Endometrial microvascular endothelial cells (primary cell): ENCODE data around the gene OR2A14. TPM values are rescaled to one million over a fixed set of nuclear protein-coding genes. Genes with fewer than 3 reads are reported as not detected.
"Not testable (repeated sequence)": the region's sequence is repeated elsewhere in the genome, so short reads cannot be mapped to it uniquely, and the experiment has no call there.

Experiments
- in situ Hi-C: cut with HindIII; loops from 2 replicates; pipeline ENCODE4 v1.10.0; 2017; ENCODE audit warnings: low sequenced_read_pairs, low pct_unique_long_range_greater_than_20kb; ENCODE audit errors: inconsistent ontology term
- total RNA-seq: library from RNA; depleted of rRNA; stranded (reverse); fragments of >200 nt; gene quantifications from one replicate; pipeline ENCODE4 v1.2.3, GENCODE V29; 2015; ENCODE audit errors: inconsistent ontology term

Gene OR2A14, protein sequence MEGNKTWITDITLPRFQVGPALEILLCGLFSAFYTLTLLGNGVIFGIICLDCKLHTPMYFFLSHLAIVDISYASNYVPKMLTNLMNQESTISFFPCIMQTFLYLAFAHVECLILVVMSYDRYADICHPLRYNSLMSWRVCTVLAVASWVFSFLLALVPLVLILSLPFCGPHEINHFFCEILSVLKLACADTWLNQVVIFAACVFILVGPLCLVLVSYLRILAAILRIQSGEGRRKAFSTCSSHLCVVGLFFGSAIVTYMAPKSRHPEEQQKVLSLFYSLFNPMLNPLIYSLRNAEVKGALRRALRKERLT
- not detected for total RNA-seq

DNA sequence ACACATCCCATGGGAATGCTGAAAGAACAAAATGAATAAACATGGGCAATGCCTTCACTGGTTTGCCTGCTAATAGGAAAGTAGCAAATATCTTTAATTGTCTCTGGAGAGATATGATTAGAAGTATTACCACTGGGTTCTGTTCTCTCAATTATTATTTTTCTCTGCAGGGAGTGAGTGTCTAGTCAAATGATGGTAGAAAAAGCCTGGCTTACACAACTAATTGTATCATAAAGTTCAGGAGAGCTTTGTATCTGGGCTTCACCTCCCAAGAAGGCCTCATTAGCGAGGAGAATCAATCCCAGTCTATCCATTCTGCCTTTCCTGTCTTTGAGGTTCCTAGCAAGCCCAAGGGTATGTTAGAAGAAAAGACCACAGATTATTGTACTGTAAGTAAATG lies at the start of gene OR2A14:
Gene OR2A14 (plus strand): TSS at position 301 of the 400 bp plus-strand sequence. CDS start 5,937 bp downstream, outside the sequence.
- in situ Hi-C loops, result no loop called here

DNA sequence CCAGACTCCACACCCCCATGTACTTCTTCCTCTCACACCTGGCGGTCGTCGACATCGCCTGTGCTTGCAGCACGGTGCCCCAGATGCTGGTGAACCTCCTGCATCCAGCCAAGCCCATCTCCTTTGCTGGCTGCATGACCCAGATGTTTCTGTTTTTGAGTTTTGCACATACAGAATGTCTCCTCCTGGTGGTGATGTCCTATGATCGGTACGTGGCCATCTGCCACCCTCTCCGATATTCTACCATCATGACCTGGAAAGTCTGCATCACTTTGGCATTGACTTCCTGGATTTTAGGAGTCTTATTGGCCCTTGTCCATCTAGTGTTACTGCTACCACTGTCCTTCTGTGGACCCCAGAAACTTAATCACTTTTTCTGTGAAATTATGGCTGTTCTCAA lies 48.6 kb upstream of the OR2A14 start:
- in situ Hi-C loops, result no loop called here

DNA sequence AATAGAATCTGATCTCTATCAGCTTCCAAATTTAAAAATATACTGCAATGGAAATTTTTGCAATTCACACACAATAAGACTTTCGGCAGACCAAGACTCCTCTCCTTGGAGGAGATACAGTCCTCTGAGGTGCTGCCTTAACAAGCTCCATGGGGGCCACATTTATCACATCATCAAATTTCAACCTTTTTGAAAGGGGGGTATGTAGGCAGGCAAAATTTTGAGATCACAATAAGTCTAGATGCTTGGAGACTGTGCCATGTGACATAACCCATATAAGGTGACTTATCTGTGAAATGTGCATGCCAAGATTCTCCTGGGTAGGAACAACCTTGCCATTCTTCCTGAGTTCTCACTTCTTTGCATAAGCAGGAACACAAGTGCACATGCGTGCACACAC lies 37.0 kb upstream of the OR2A14 start, which contains the start of gene OR2A12:
Gene OR2A12 (plus strand): TSS at position 301 of the 400 bp plus-strand sequence. CDS start 8,830 bp downstream, outside the sequence.
- in situ Hi-C loops, result no loop called here

DNA sequence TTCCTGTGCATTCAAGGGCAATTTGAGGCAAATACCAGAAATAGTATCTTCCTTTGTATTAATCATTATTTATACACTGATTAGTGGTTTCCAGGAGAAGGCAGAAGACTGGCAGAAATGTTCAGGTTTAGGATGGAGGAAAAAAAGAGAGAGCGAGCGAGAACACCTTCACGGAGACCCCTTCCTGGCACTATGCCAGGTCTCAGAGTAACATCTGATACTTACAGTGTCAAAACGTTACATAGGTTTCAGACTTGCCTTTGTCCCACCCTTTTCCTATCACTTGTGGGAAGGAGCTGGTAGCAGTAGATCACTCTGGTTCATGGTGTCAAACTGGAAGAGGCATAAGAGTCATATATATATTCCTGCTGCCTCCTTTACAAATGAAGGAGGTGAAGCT lies 36.2 kb upstream of the OR2A14 start:
- in situ Hi-C loops, result no loop called here

DNA sequence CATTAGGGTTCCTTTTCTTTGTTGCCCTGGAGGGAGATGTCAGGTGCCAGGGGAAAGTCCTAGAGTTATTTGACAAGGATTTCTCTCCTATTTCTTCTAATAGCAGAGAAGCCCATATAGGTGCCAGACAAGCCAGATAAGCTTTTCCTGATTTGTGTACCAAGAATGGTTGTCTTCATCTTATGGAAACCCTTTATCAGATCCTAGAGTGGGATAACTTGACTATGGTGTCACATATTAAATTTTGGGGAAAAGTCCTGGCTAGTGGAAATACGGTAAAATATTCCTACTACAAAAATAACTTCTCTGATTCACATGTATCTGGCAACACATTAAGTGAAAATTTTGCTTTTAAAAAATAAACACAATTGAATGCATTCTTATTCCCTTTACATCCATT lies 35.7 kb upstream of the OR2A14 start:
- in situ Hi-C loops, result no loop called here

DNA sequence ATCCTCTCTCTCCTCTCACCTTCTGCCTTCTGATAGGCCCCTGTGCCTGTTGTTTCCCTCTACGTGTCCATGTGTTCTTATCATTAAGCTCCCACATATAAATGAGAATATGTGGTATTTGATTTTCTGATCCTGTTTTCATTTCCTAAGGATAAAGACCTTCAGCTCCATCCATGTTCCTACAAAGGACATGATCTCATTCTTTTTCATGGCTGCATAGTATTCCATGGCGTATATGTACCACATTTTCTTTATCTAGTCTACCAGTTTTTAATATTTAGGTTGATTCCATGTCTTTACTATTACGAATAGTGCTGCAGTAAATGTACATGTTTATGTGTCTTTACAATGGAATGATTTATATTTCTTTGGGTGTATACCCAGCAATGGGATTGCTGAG lies 32.3 kb upstream of the OR2A14 start:
- in situ Hi-C loops, result no loop called here

DNA sequence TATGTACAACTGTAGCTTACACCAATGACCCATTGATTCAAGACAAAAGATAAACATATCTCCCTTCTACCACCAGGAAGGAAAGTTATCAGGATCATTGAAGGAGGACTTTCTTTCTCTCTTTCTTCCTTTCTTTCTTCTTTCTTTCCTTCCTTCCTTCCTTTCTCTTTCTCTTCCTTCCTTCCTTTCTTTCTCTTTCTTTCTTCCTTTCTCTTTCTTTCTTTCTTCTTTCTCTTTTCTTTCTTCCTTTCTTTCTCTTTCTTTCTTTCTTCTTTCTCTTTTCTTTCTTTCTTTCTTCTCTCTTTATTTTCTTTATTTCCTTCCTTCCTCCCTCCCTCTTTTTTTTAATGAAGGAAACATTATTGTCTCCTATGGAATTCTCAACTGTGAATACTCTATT lies 24.2 kb upstream of the OR2A14 start:
- in situ Hi-C loops, result no loop called here

DNA sequence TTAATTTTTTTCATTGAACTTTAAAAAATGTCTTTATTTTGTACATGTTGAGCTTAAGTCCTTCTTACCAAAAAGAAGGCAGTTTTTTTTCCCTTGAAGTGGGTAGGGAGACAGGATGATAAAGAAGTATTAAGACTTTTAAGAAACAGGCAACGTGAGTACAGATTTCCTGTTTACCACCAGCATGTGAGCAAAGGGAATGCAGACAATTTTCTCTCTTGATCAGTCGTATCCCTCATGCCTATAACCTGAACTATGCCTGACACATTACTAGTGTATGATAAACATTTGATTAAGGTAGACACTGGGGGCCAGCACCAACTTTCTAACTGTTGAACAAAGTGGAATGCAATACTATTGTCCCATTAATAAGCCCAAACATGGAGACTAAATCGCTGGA lies 22.4 kb upstream of the OR2A14 start:
- in situ Hi-C loops, result no loop called here

DNA sequence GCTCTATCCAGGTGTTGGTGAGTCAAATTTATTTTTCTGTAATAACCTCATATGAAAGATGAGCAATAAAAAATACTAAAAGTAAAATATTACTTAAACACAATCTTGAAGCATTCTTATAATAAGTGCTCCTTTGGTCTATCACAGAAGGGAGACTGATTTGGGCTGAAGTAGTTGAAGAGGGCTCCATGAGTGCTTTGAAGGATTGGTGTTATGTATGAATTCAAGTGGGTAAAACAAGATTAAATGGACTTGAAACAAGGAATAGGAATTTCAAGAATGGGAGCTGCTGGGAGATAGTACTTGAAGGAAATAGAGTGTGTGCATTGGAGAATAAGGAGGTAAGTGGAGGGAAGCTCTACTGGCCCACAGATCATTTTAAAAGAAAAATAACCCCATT lies 20.9 kb upstream of the OR2A14 start:
- in situ Hi-C loops, result no loop called here

DNA sequence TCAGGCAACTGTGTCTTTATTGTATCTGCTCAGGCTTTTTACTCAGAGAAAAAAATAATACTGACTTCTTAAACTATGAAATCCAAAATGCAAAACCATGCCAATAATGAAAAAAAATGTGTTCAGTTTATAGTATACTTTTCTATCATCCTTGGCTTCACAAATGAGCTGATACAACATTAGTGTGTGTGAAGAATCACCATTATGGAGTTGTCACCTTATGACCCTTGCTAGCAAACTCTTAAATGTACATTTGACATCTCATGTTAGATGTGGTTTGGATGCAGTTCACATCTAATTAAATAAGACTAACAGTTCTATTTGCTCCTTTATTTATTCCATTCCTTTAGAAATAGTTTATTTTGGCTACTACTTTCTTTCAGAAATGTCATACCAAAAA lies 17.8 kb upstream of the OR2A14 start:
- in situ Hi-C loops, result no loop called here

DNA sequence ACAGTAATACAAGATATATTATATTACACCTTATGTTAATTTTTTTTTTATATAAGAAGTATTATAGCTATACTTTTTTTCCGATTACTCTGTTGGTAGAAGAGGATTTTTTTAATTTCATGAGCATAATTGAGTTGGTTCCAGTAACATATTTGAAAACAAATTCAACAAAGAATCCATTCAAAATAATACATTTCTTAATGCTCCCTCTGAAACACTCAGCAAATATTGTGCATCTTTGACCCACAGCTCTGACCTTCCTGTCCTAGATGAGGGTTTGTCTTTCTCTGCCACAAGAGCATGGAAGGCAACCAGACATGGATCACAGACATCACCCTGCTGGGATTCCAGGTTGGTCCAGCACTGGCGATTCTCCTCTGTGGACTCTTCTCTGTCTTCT lies 13.7 kb upstream of the OR2A14 start, which contains the start of gene OR2A2:
Gene OR2A2 (plus strand): TSS at position 301 of the 400 bp plus-strand sequence. CDS start 0 bp downstream, at position 301.
- in situ Hi-C loops, result no loop called here

DNA sequence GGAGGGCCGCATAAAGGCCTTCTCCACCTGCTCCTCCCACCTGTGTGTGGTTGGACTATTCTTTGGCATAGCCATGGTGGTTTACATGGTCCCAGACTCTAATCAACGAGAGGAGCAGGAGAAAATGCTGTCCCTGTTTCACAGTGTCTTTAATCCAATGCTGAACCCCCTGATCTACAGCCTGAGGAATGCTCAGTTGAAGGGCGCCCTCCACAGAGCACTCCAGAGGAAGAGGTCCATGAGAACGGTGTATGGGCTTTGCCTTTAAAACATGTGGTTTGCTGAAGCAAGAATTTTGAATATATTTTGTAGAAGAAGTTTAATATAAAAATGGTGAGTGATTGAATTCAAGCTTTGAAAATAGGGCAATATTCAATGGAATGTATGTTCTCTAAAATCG lies 12.7 kb upstream of the OR2A14 start:
- in situ Hi-C loops, result no loop called here

DNA sequence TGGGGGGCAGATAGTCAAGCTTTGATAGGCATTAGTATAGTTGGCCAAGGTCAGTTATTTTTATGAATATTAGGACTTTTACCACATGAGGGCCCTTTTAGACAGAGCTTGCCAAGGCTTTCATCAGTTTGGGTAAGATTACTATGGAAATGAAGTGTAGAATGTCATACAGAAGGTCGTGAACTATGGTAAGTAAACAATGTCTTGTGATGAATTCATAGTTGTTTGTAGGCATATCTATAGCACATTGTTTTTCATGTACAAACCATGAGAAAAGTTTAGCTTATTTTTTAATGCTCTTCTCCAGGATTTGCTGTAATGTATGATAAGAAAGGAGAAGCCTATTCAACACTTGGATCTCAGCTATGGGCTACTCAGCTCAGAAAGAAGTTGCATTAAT lies 9.3 kb upstream of the OR2A14 start:
- in situ Hi-C loops, result no loop called here

DNA sequence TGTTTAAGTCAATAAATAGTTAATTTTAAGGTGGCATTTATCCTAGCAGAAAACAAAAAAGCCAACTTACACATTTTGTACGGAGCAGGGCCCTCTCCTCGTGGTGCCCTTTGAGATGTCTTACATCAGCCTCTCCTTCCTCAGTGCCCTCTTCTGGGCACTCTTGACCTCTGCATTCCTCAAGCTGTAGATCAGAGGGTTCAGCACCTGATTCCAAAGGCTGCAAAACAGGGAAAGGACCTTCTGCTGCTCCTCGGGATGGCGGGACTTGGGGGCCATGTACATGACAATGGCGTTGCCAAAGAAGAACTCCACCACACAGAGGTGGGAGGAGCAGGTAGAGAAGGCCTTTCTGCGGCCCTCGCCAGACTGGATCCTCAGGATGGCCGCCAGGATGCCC lies 4.6 kb upstream of the OR2A14 start:
- in situ Hi-C loops, result no loop called here

DNA sequence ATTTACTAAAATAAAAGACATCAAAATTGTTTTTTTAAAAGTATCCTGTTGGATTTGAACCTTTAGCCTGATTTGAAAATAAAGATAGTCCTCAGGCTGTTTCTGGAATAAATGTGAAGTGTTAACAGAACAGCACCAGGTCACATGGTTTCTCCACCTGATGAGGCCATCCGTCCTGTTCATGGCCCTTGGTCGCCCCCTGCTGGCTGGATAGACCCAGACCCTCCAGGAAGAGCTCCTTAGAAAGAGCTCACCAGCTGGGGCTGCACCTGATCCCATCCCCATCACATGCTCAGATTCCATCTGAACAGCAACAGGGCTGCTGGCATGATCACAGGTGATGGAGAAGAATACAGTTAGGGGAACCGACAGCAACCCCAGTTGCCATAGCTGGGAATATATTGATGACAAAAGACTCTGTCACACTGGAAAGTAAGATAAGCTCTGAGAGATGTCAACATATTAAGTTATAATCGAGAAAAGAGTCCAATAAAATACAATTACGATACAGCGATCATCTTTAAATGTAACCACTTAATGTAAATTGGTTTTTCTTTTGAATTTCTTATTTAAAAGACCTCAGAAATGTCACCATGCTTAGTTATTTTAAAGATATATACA lies 4.8 kb downstream of the OR2A14 start:
- in situ Hi-C loops, result no loop called here

DNA sequence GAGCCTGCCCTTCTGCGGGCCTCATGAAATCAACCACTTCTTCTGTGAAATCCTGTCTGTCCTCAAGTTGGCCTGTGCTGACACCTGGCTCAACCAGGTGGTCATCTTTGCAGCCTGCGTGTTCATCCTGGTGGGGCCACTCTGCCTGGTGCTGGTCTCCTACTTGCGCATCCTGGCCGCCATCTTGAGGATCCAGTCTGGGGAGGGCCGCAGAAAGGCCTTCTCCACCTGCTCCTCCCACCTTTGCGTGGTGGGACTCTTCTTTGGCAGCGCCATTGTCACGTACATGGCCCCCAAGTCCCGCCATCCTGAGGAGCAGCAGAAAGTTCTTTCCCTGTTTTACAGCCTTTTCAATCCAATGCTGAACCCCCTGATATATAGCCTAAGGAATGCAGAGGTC lies 6.6 kb downstream of the OR2A14 start:
- in situ Hi-C loops, result not testable (repeated sequence)

DNA sequence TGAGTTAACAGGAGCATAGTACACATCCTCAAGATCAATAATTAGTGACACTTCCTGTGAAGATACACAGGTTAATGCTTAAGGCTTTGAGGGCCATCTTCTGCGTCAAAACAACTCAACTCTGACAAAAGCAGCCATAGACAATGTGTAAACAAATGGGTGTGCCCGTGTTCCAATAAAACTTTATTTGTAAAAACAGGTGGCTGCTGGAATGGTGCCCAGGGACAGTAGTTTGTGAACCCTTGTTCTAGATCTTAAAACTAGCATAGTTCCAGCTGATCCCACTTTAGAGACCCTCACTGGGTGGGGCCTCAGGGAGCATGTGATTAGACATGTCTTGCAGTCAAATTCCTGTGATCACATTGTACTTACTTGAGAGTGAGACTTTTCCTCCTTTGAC lies 7.8 kb downstream of the OR2A14 start:
- in situ Hi-C loops, result no loop called here

DNA sequence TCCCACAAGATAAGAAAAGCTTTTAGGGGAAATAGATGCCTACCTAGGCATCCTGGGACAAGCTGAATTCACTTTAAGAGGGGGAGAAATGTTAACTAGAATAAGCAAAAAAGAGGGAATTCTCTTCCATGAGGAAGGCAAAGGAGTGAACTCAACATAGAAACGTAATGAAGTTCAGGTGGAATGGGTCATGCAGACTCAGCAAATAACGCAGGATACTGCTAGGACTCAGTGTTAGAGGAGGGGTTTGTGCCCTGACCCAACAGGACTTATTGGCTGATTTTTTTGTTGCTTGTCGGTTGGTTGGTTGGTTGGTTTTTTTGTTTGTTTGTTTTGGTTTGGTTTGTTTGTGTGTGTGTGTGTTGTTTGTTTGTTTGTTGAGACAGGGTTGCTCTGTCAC lies 9.3 kb downstream of the OR2A14 start:
- in situ Hi-C loops, result no loop called here

DNA sequence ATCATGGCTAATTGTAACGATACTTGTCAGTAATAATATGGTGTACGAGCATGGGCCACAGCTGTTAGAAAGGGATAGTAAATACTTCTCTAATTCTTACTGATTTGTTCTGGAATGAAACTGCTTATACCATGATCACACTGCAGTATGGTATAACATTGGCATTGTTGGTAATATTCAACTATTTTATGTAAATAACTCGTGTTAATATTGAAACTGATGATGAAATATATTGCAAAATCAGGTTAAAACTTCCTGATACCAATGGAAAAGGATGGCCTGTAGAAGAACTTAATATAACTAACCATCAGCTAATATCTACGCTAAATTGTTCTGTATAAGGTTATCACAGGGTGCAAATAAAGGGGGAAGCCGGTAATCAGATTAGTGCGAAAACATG lies 10.3 kb downstream of the OR2A14 start:
- in situ Hi-C loops, result no loop called here

DNA sequence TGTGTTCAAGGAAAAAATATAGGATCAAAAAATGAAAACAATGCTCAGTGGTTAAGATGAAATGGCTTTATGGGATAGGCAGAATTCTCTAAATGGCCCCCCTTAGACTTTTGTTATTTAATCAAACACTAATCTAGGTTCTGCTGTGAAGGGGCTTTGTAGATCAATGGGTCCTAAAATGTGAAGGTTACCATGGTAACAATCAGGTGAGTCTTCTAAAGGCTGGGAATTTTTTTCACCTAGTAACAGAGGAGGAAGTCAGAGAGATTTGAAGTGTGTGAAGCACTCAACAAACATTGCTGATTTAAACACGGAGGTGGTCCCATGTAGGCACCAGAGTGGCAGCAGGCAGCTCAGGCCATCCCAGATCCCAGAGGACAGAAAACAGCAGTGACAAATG lies 11.1 kb downstream of the OR2A14 start:
- in situ Hi-C loops, result no loop called here
